Lower lobe of right lung (tissue), 2 donors: ENCODE measurements around the gene TSC22D4. TPM values are rescaled to one million over a fixed set of nuclear protein-coding genes. Genes with fewer than 3 reads are reported as not detected.

Experiments
- ATAC-seq, 2 donors: fragments of 200-7000 bp; cut with Tn5 transposase; one replicate each; pipeline ENCODE4 v1.9.1; 2020 to 2022; ENCODE audit warnings: mild to moderate bottlenecking in 2 of 2, moderate library complexity in 2 of 2
- DNase-seq: peaks from one replicate; pipeline ENCODE4 v3.0.0-alpha.2; 2020
- H3K27ac ChIP-seq: fragments of 200-600 bp; one replicate; pipeline ENCODE4 v1.8.0; 2022
- H3K27me3 ChIP-seq: fragments of 200-600 bp; one replicate; pipeline ENCODE4 v1.8.0; 2022; ENCODE audit warnings: low read depth
- H3K36me3 ChIP-seq: fragments of 200-600 bp; one replicate; pipeline ENCODE4 v1.8.0; 2022; ENCODE audit warnings: mild to moderate bottlenecking
- H3K4me1 ChIP-seq: fragments of 200-600 bp; one replicate; pipeline ENCODE4 v1.8.0; 2022
- H3K4me3 ChIP-seq: fragments of 200-600 bp; one replicate; pipeline ENCODE4 v1.8.0; 2022; ENCODE audit warnings: mild to moderate bottlenecking
- H3K9me3 ChIP-seq: fragments of 200-600 bp; one replicate; pipeline ENCODE4 v1.8.0; 2022
- intact Hi-C: fragments of 100-400 bp; cut with DNase I; formaldehyde crosslinking; loops from one replicate; pipeline ENCODE4 v1.11.0; 2022
- total RNA-seq: library from RNA; stranded (reverse); fragmentation: NEBNext Ultra II Directional; extraction: Animal tissue kit (Norgen Biotek cat#: 25700); gene quantifications from one replicate; pipeline ENCODE4 v1.2.1, GENCODE V29; 2021
- TF ChIP-seq, protein P1 (sequence below): fragments of 200-600 bp; IDR thresholded peaks from one replicate; pipeline ENCODE4 v1.8.0; 2022; ENCODE audit warnings: antibody characterized with exemption, mild to moderate bottlenecking
- donor health status: DM: no; HTN: yes; CAD: no; lungs with severe emphysema.

Gene TSC22D4
- total RNA-seq, 1 donor from 2014 or later = 53.6 TPM

DNA sequence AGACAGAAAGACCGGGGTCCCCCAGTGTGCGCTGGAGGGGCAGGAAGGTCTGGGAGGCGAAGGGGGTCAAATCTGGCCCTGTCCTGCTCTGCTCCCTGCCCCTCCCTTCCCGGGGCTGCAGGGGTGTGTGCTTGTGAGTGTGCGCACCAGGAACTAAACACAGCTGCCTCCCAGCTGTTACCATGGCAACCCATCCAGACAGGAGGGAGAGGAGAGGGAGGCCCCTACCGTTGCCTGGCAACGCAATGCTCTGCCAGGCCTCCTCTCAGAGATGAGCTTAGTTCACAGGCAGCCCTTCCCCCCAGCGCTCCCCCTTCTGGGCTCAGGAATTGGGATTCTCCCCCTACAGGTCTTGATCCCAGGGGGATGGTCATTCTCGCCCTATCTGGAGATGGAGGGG, 10.8 kb upstream of the TSC22D4 start:
- TF ChIP-seq, protein P1, sequence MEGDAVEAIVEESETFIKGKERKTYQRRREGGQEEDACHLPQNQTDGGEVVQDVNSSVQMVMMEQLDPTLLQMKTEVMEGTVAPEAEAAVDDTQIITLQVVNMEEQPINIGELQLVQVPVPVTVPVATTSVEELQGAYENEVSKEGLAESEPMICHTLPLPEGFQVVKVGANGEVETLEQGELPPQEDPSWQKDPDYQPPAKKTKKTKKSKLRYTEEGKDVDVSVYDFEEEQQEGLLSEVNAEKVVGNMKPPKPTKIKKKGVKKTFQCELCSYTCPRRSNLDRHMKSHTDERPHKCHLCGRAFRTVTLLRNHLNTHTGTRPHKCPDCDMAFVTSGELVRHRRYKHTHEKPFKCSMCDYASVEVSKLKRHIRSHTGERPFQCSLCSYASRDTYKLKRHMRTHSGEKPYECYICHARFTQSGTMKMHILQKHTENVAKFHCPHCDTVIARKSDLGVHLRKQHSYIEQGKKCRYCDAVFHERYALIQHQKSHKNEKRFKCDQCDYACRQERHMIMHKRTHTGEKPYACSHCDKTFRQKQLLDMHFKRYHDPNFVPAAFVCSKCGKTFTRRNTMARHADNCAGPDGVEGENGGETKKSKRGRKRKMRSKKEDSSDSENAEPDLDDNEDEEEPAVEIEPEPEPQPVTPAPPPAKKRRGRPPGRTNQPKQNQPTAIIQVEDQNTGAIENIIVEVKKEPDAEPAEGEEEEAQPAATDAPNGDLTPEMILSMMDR = no peak
- peaks cover 14% of the 10 kb centered on the region for H3K4me1 ChIP-seq
- H3K27me3 ChIP-seq = peaks cover 7% of the 10 kb centered on the region
- no peak overlapping the region for H3K27ac ChIP-seq
- ATAC-seq (no peak), DNase-seq (no peak)
- no peaks in the 10 kb centered on the region for H3K9me3 ChIP-seq
- H3K4me3 ChIP-seq = no peak overlapping the region
- no peaks in the 10 kb centered on the region for H3K36me3 ChIP-seq
- intact Hi-C loops = no loop called here

- TF ChIP-seq, protein P1 = no peak
- intact Hi-C loops = no loop called here
- DNase-seq (no peak), ATAC-seq (no peak)
- Histone ChIP-seq H3K4me3 (no peak overlapping the region), H3K27ac (no peak overlapping the region), H3K27me3 (peaks cover 7% of the 10 kb centered on the region), H3K36me3 (no peaks in the 10 kb centered on the region), H3K4me1 (peaks cover 13% of the 10 kb centered on the region), H3K9me3 (no peaks in the 10 kb centered on the region)
Observed at GRCh38 chr7:100489121-100489520, 10.1 kb upstream of the TSC22D4 start.

GRCh38 chr7:100488333-100489095, 9.5 kb upstream of the TSC22D4 start:
- intact Hi-C loops = no loop called here
- TF ChIP-seq, protein P1 = no peak
- no peaks in the 10 kb centered on the region for H3K9me3 ChIP-seq
- no peak overlapping the region for H3K27ac ChIP-seq
- peaks cover 7% of the 10 kb centered on the region for H3K4me1 ChIP-seq
- H3K4me3 ChIP-seq = no peak overlapping the region
- H3K27me3 ChIP-seq = peaks cover 3% of the 10 kb centered on the region
- H3K36me3 ChIP-seq = no peaks in the 10 kb centered on the region
- no peak for DNase-seq
- no peak for ATAC-seq

DNA sequence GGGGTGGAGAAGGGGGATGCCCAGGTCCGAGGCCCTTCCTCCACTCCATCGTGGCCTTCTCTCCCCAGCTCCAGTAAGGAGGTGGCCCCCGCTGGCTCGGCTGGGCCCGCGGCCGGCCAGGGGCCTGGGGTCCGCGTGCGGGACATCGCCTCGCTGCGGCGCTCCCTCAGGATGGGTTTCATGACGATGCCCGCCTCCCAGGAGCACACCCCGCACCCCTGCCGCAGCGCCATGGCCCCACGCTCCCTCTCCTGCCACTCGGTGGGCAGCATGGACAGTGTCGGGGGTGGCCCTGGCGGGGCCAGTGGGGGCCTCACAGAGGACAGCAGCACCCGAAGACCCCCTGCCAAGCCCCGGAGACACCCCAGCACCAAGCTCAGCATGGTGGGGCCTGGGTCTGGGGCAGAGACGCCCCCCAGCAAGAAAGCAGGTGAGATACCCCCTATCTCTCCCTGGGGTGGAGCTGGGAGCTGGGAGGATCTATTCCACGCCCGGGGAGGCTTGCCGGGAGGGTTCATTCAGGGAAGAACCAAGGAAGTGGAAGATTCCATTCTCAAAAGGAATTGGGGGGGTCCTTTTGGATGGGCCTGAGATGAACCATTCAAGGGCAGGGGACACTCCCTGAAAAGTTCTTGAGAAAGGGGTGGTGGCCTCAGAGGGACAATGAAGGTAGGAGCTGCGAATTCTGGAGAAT, 7.9 kb upstream of the TSC22D4 start:
- Histone ChIP-seq H3K27me3 (no peaks in the 10 kb centered on the region), H3K27ac (no peak overlapping the region), H3K36me3 (no peaks in the 10 kb centered on the region), H3K4me3 (no peak overlapping the region), H3K4me1 (peaks cover 10% of the 10 kb centered on the region), H3K9me3 (no peaks in the 10 kb centered on the region)
- DNase-seq (no peak), ATAC-seq (no peak)
- intact Hi-C loops = no loop called here
- TF ChIP-seq, protein P1 = no peak

- ATAC-seq (no peak), DNase-seq (no peak)
- Histone ChIP-seq H3K36me3 (no peaks in the 10 kb centered on the region), H3K27me3 (no peaks in the 10 kb centered on the region), H3K4me3 (no peak overlapping the region), H3K27ac (no peak overlapping the region), H3K4me1 (peaks cover 10% of the 10 kb centered on the region), H3K9me3 (no peaks in the 10 kb centered on the region)
- intact Hi-C loops = no loop called here
- TF ChIP-seq, protein P1 = no peak
Observed at GRCh38 chr7:100486111-100486636, 7.2 kb upstream of the TSC22D4 start.
